NCI-H2196 (cell line): ENCODE data around the gene LTC4S.
"Not testable (repeated sequence)": the region's sequence is repeated elsewhere in the genome, so short reads cannot be mapped to it uniquely, and the experiment has no call there.

ENCODE experiments used
- DNase-seq: peaks from one replicate; lab custom pipeline; 2025; ENCODE audit not compliant: unreplicated experiment; lab: John Stamatoyannopoulos, UW

The LTC4S gene

GRCh38 chr5:179793468-179794139, at the start of gene LTC4S:
Gene LTC4S (plus strand): TSS chr5:179793986. CDS start chr5:179794081, 95 bp downstream.
- no peak for DNase-seq

- not testable (repeated sequence) for DNase-seq
Measured at GRCh38 chr5:179744106-179744505, 49.7 kb upstream of the LTC4S start.

- DNase-seq: no peak
Measured at GRCh38 chr5:179746872-179747271, 46.9 kb upstream of the LTC4S start.

- no peak for DNase-seq
Measured at GRCh38 chr5:179747811-179748210, 46.0 kb upstream of the LTC4S start.

- DNase-seq: no peak
Measured at GRCh38 chr5:179749857-179750508, 43.8 kb upstream of the LTC4S start.

GRCh38 chr5:179753971-179754370, 39.8 kb upstream of the LTC4S start:
- no peak for DNase-seq

GRCh38 chr5:179755022-179755421, 38.8 kb upstream of the LTC4S start:
- no peak for DNase-seq

- DNase-seq: no peak
Measured at GRCh38 chr5:179758955-179759354, 34.8 kb upstream of the LTC4S start.

- peak; percentile 11 for DNase-seq
Measured at GRCh38 chr5:179759581-179760551, 33.9 kb upstream of the LTC4S start.

- peak; percentile 41 for DNase-seq
Measured at GRCh38 chr5:179762079-179762780, 31.6 kb upstream of the LTC4S start.

GRCh38 chr5:179762781-179763176, 31.0 kb upstream of the LTC4S start:
- no peak for DNase-seq

GRCh38 chr5:179763215-179763945, 30.4 kb upstream of the LTC4S start:
- peak; percentile 64 for DNase-seq

GRCh38 chr5:179764056-179764455, 29.7 kb upstream of the LTC4S start:
- no peak for DNase-seq

GRCh38 chr5:179765400-179765799, 28.4 kb upstream of the LTC4S start:
- DNase-seq: no peak

GRCh38 chr5:179766021-179766725, 27.6 kb upstream of the LTC4S start:
- DNase-seq: no peak

GRCh38 chr5:179766726-179767455, 26.9 kb upstream of the LTC4S start:
- DNase-seq: no peak

GRCh38 chr5:179767496-179768100, 26.2 kb upstream of the LTC4S start:
- DNase-seq: no peak

GRCh38 chr5:179768326-179769085, 25.3 kb upstream of the LTC4S start:
- DNase-seq: no peak
